ENCODE data around the gene PTPRG. TPM values are rescaled to one million over a fixed set of nuclear protein-coding genes. Genes with fewer than 3 reads are reported as not detected.

The PTPRG gene
- total and polyA plus RNA-seq, 2 donors (not counting 1 experiment from before 2014, with no cell fraction given): 67.0 to 97.9 TPM

- peaks cover 61% of the 10 kb centered on the region for H3K79me2 ChIP-seq (ENCODE audit: control insufficient read depth, insufficient read depth, low read length)
- H3K9ac ChIP-seq (ENCODE audit: insufficient read depth, low read length): peak overlapping the region; percentile 59
- H3K27ac ChIP-seq (ENCODE audit: insufficient read depth, low read length): peak overlapping the region; percentile 71
- peak overlapping the region; percentile 89 to 92 (median 89) for H3K4me3 ChIP-seq (replicated peaks in 1 of 4; ENCODE audit: control extremely low read depth in 1 of 4, insufficient read depth in 1 of 4, low read depth in 3 of 4, low read length in 4 of 4)
- peak overlapping the region; percentile 48 for H2AFZ ChIP-seq (ENCODE audit: low read length)
- H3K9me3 ChIP-seq (ENCODE audit: control insufficient read depth, insufficient read depth, low read depth, low read length): no peaks in the 10 kb centered on the region
- peaks cover 5% of the 10 kb centered on the region for H3K4me1 ChIP-seq (ENCODE audit: control insufficient read depth, extremely low read depth, insufficient read depth, low read length)
- no peaks in the 10 kb centered on the region for H3K27me3 ChIP-seq (ENCODE audit: control insufficient read depth, insufficient read depth, low read length)
- H4K20me1 ChIP-seq (ENCODE audit: control insufficient read depth, extremely low read depth, insufficient read depth, low read length): no peaks in the 10 kb centered on the region
- peak overlapping the region; percentile 99 for H3K4me2 ChIP-seq (ENCODE audit: extremely low read depth, insufficient read depth, low read length)
- DNase-seq (ENCODE audit: low read depth in 2 of 2): peak; percentile 63 to 81
- no peak for TF ChIP-seq EZH2 (IDR thresholded peaks at IDR 0.05; ENCODE audit: low read length, missing control alignments)
- TF ChIP-seq, protein P1, sequence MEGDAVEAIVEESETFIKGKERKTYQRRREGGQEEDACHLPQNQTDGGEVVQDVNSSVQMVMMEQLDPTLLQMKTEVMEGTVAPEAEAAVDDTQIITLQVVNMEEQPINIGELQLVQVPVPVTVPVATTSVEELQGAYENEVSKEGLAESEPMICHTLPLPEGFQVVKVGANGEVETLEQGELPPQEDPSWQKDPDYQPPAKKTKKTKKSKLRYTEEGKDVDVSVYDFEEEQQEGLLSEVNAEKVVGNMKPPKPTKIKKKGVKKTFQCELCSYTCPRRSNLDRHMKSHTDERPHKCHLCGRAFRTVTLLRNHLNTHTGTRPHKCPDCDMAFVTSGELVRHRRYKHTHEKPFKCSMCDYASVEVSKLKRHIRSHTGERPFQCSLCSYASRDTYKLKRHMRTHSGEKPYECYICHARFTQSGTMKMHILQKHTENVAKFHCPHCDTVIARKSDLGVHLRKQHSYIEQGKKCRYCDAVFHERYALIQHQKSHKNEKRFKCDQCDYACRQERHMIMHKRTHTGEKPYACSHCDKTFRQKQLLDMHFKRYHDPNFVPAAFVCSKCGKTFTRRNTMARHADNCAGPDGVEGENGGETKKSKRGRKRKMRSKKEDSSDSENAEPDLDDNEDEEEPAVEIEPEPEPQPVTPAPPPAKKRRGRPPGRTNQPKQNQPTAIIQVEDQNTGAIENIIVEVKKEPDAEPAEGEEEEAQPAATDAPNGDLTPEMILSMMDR (conservative IDR thresholded peaks at IDR 0.05 in 1 of 2, IDR thresholded peaks at IDR 0.05 in 1 of 2; ENCODE audit: low read depth in 1 of 2, low read length in 2 of 2): peak; percentile 70 to 78
- H3K36me3 ChIP-seq (ENCODE audit: control insufficient read depth, insufficient read depth, low read length): no peaks in the 10 kb centered on the region
Observed at GRCh38 chr3:61564395-61565059, 3.2 kb downstream of the PTPRG start.

GRCh38 chr3:61565569-61565968 is 4.2 kb downstream of the PTPRG start:
- TF ChIP-seq, protein P1 (conservative IDR thresholded peaks at IDR 0.05 in 1 of 2, IDR thresholded peaks at IDR 0.05 in 1 of 2; ENCODE audit: low read depth in 1 of 2, low read length in 2 of 2): no peak
- no peak for TF ChIP-seq EZH2 (IDR thresholded peaks at IDR 0.05; ENCODE audit: low read length, missing control alignments)
- no peak overlapping the region for H3K9ac ChIP-seq (ENCODE audit: insufficient read depth, low read length)
- H3K4me3 ChIP-seq (replicated peaks in 1 of 4; ENCODE audit: control extremely low read depth in 1 of 4, insufficient read depth in 1 of 4, low read depth in 3 of 4, low read length in 4 of 4): peak overlapping the region in 1 of 4 experiments; percentile 64

GRCh38 chr3:61568127-61568526 is 6.8 kb downstream of the PTPRG start:
- Histone ChIP-seq H3K79me2 (ENCODE audit: control insufficient read depth, insufficient read depth, low read length) (peaks cover 59% of the 10 kb centered on the region), H4K20me1 (ENCODE audit: control insufficient read depth, extremely low read depth, insufficient read depth, low read length) (no peaks in the 10 kb centered on the region), H3K4me2 (ENCODE audit: extremely low read depth, insufficient read depth, low read length) (no peak overlapping the region), H3K4me1 (ENCODE audit: control insufficient read depth, extremely low read depth, insufficient read depth, low read length) (peaks cover 3% of the 10 kb centered on the region), H3K27me3 (ENCODE audit: control insufficient read depth, insufficient read depth, low read length) (no peaks in the 10 kb centered on the region), H3K27ac (ENCODE audit: insufficient read depth, low read length) (no peak overlapping the region), H3K36me3 (ENCODE audit: control insufficient read depth, insufficient read depth, low read length) (no peaks in the 10 kb centered on the region), H3K4me3 (replicated peaks in 1 of 4; ENCODE audit: control extremely low read depth in 1 of 4, insufficient read depth in 1 of 4, low read depth in 3 of 4, low read length in 4 of 4) (no peak overlapping the region), H3K9ac (ENCODE audit: insufficient read depth, low read length) (no peak overlapping the region), H3K9me3 (ENCODE audit: control insufficient read depth, insufficient read depth, low read depth, low read length) (no peaks in the 10 kb centered on the region), H2AFZ (ENCODE audit: low read length) (no peak overlapping the region)
- DNase-seq (ENCODE audit: low read depth in 2 of 2): no peak
- TF ChIP-seq, protein P1 (conservative IDR thresholded peaks at IDR 0.05 in 1 of 2, IDR thresholded peaks at IDR 0.05 in 1 of 2; ENCODE audit: low read depth in 1 of 2, low read length in 2 of 2): no peak
- no peak for TF ChIP-seq EZH2 (IDR thresholded peaks at IDR 0.05; ENCODE audit: low read length, missing control alignments)

More at GRCh38 chr3:61565569-61565968, 4.2 kb downstream of the PTPRG start:
- Histone ChIP-seq H2AFZ (ENCODE audit: low read length) (no peak overlapping the region), H3K9me3 (ENCODE audit: control insufficient read depth, insufficient read depth, low read depth, low read length) (no peaks in the 10 kb centered on the region), H3K36me3 (ENCODE audit: control insufficient read depth, insufficient read depth, low read length) (no peaks in the 10 kb centered on the region), H3K79me2 (ENCODE audit: control insufficient read depth, insufficient read depth, low read length) (peaks cover 65% of the 10 kb centered on the region), H3K4me2 (ENCODE audit: extremely low read depth, insufficient read depth, low read length) (peak overlapping the region; percentile 99), H3K27ac (ENCODE audit: insufficient read depth, low read length) (no peak overlapping the region), H4K20me1 (ENCODE audit: control insufficient read depth, extremely low read depth, insufficient read depth, low read length) (no peaks in the 10 kb centered on the region), H3K27me3 (ENCODE audit: control insufficient read depth, insufficient read depth, low read length) (no peaks in the 10 kb centered on the region), H3K4me1 (ENCODE audit: control insufficient read depth, extremely low read depth, insufficient read depth, low read length) (peaks cover 3% of the 10 kb centered on the region)
- peak in 1 of 2 donors; percentile 58 for DNase-seq (ENCODE audit: low read depth in 2 of 2)
